ENCODE data around the gene KISS1R.
"Not testable (repeated sequence)": the region's sequence is repeated elsewhere in the genome, so short reads cannot be mapped to it uniquely, and the experiment has no call there.

KISS1R gene

DNA sequence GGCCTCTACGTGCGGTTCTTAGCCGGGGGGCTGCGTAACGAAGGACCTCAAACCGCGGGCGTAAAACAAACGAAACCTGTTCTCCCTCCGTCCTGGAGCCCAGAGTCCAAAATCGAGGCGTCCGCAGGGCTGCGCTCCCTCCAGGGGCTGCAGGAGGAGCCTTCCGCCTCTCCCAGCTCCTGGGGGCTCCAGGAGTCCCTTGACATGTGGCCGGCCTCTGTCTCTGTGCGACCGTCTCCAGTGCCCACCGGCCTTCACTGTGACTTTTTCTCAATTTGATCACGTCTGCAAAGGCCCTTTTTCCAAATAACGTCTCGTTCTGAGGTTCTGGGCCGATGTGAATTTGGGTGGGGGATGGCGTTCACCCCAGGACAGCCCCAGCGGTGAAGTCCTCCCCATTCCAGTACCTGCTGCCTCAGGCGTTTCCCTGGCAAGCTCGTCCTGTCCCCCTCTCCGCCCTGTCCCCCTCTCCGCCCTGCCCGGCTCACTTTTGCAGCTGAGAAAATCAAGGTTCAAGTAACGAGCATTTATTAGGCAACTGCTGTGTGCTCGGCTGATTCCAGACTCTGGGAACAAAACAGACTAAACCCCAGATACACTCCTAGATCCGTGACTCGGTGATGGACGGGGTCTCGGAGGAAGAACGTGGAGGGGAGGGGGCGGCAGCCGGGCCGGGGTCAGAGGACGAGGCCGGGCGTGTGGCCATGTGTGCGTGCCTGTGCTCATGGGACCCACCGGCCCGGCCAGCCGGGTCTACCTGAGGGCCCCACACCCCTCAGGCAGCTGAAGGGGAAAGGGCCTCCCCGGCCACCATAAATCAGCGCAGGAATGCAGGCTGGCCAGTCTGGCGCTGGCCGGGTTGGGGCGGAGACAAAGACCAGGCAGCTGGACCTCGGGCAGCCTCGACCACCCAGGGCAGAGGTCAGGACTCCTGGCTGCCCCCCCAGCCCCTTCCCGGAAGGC lies 39.0 kb downstream of the KISS1R start:
- no peak for FAIRE-seq

DNA sequence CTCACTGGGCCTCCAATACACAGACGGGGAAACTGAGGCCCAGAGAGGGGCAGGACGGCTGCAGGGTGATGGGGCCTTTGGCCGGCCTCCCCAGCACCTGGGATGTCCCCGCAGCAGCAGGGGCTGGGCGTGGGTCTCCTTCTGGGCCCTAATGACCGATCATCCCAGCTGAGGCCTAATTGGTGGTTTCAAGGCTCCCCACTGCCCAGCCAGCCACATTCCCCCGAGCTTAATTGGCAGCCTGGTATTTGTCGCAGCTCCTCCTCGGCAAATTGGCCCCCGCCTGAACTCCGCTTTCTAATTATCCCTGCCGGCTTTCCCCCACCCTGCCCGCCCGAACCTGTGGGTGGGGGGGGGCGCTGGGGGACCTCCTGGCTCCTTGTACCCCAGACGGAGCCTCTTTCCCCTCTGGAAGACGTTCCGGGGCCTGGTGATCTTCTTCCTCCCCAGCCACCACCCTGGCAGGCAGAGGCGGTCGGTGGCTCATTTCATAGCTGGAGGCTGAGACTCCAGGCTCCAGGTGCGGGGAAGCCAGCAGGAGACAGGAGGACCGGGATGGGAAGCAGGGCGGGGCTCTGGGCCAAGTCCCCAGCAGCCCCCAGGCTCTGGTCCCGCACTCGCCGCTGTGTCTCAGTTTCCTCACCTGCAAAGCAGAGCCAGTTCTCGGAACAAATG lies 39.8 kb downstream of the KISS1R start:
- FAIRE-seq, result no peak

DNA sequence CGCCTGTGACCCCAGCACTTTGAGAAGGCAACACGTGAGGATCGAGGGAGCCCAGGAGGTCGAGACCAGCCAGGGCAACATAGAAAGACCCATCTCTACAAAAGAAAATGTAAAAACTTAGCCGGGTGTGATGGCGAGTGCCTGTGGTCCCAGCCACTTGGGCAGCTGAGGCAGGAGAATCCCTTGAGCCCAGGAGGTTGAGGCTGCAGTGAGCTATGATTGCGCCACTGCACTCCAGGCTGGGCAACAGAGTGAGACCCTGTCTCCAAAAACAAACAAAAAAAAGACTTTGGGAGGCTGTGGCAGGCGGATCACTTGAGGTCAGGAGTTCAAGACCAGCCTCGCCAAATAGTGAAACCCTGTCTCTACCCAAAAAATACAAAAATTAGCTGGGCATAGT lies 40.4 kb downstream of the KISS1R start:
- FAIRE-seq, result not testable (repeated sequence)

DNA sequence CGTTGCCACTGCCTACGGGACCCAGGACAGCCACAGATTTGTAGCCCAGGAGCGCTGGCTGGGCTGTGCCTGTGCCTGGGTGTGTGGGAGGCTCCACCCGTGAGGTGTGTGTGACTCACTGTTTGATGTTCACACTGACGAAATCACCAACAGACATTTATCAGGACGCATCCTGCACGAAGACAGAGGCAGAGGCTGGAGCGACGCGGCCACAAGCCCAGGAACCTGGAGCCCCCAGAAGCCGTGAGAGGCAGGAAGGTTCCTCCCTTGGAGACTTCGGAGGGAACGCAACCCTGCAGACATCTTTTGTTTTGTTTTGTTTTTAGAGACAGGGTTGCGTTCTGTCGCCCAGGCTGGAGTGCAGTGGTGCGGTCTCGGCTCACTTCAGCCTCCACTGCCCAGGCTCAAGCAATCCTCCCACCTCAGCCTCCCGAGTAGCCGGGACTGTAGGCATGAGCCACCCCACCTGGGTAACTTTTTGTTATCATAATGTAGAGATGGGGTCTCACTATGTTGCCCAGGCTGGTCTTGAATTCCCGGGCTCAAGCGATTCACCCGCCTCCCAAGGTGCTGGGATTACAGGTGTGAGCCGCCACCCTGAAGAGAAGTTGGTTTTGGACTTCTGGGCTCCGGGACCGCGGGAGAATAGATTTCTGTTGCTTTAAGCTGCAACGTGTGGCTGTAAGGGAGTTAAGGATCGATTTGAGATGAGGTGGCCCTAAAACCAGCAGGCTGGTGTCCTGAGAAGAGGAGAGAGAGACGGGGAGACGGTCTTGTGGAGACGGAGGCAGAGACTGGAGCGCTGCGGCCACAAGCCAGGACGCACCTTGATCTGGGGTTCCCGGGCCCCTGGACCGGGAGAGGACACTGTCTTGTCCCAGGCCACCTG lies 42.1 kb downstream of the KISS1R start:
- no peak for FAIRE-seq

DNA sequence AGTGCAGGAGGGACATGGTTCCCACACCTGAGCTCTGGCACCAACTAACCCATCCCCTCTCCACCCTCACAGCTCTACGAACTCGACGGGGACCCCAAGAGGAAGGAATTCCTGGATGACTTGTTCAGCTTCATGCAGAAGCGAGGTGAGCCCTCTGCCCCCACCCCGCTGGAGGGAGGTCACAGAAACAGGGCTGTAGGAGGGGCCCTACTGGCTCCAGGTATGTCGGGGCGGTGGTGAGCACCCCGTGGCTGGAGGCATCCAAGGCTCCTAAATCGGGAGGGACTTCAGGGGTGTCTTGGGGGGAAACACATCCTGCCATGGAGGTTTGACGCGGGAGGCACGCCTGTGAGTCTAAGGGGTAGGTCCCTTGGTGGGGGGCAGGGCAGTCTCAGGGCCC lies 42.9 kb downstream of the KISS1R start:
- no peak for FAIRE-seq

DNA sequence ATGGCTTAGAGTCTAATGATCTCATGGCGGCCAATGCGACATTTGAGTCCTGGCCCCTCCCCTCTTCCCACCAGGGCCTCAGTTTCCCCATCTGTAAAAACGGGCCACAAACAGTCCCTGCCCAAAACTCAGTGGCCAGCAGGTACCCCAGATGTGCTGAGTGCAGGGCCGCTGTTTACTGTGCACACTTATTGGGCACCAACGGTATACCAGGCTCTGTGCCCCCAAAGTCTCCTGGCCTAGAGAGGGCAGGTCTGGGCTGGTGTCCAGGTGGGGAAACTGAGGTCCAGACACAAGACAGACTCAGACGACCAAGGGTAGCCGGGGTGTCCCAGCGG lies 43.4 kb downstream of the KISS1R start:
- FAIRE-seq, result no peak

DNA sequence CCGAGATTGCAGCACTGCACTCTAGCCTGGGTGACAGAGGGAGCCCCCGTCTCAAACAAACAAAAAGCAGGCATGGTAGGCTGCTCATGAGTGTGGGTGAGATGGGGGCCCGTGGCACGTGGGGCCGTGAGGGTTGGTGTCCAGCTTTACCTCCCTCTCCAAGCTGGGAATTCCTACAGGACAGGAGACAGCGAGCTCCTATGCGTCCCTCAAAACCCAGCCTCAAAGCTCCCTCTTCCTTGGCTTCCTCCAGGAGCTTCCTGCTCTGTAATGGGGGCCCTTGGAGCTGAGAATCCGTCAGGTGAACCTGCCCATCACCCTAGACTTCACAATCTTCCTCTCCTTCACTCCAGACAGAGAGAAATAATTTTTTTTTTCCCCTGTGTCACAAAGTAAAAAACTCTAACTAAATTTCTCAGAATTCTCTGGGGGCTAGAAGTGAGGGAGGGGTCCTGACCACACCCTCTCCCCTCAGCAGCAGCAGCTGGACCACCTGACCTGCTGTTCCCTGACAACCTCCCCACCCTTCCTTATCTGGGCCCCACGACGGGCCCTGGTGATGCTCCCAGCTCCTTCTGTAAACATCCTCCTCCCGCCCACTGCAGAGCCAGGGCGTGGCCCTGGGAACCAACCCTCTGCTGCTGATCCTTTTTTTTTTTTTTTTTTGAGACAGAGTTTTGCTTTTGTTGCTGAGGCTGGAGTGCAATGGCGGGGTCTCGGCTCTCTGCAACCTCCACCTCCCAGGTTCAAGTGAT lies 44.9 kb downstream of the KISS1R start:
- FAIRE-seq, result no peak

DNA sequence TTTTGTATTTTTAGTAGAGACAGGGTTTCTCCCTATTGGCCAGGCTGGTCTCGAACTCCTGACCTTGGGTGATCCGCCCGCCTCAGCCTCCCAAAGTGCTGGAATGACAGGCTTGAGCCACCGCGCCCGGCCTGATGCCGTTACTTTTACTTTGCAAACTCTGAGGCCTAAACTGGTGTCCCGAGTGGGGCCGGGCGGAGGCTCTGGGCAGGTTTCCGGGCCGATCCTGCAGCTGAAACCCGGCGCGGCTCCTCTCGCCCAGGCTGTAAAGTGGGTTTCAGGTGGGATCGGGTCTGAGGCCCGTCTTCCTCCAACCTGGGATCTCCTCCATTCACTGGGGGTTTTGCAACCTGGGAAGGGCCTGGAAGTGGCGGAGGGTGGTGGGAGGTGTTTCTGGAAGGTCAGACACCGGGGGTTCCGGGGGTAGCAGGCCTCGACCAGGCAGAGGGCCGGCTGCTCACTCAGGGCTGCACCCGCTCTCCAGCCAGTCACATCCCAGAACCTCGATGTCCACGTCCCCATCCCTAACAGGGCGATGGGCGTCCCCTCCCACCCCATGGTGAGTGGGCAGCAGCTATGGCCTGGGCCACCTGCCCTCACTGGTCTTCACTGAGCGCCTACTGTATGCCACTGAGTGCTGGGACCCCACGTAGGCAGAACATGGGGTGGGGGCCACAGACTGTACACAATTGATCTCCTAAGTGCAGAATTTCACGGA lies 45.7 kb downstream of the KISS1R start:
- FAIRE-seq, result no peak

DNA sequence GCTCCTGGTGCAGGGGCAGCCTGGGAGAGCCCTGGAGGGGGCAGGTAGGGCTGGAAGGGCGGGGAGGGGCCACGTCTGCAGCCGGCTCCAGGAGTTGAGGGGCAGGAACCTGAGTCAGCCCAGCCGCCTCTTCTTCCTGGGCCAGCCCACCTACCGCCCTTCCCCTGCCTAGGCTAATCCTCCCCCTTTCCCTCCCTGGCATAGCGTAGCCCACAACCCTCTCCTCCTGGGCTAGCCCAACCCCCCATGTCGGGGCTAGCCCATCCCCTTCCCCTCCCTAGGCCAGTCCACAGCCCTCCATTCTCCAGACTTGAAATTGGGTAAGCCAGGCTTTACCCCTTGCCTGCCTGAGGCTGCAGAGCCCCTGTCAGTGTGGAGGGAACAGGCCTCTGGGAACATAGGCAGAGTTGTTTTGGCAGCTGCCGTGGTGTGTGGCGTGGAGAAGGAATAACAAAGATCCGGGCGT lies 46.4 kb downstream of the KISS1R start:
- no peak for FAIRE-seq

DNA sequence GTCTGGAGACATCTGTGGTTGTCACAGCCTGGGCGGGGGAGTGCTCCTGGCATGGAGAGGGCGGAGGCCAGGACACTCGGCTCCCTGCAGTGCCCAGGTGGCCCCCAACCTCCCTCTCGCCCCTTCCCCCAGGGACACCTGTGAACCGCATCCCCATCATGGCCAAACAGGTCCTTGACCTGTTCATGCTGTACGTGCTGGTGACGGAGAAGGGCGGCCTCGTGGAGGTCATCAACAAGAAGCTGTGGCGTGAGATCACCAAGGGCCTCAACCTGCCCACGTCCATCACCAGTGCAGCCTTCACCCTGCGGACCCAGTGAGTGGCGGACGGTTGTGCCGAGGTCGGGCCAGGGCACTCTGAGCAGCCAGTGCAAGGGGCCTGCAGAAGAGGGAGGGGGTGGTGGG lies 47.0 kb downstream of the KISS1R start:
- FAIRE-seq, result no peak

DNA sequence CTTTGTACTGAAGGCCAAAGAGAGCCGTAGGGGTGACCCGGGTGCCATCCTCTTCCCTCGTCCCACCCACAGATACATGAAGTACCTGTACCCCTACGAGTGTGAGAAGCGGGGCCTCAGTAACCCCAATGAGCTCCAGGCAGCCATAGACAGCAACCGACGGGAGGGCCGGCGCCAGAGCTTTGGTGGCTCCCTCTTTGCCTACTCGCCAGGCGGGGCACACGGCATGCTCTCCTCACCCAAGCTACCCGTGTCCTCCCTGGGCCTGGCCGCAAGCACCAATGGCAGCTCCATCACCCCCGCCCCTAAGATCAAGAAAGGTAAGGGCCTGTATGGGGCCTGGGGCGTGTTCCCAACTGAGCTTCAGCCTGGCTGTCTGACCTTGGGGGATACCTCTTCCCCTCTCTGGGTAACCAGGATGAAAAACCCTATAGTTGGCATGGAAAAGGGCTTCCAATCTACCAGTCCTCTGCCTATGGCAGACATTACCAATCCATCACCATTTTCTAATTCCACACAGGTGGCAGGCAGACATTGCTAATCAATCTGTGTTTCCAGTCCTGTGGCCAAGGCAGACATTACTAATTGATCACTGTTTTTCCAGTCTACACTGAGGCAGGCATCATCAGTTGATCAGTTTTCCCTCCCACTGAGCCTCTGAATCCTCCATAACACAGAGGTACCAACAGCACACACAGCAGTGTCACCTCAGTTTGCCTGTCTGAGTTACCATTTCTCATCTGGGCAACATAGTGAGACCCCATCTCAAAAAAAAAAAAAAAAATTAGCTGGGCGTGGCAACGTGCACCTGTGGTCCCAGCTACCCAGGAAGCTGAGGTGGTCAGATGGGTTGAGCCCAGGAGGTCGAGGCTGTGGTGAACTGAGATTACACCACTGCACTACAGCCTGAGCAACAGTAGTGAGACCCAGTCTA lies 47.9 kb downstream of the KISS1R start:
- FAIRE-seq, result no peak

DNA sequence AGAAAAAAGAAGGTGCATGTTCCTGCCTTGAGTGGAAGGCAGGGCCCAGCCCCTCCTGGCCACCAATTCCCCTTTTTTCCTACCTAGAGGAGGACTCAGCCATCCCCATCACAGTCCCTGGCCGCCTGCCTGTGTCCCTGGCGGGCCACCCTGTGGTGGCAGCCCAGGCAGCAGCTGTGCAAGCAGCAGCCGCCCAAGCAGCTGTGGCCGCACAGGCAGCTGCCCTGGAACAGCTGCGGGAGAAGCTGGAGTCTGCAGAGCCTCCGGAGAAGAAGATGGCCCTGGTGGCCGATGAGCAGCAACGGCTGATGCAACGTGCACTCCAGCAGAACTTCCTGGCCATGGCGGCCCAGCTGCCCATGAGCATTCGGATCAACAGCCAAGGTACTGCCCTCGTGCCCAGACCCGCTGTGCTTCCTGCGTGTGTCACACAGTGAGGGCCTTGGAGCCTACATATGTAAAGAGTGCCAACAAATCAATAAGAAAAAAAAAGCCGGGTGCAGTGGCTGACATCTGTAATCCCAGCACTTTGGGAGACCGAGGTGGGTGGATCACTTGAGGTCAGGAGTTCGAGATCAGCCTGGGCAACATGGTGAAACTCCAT lies 49.5 kb downstream of the KISS1R start:
- no peak for FAIRE-seq
